OCI-LY7 (cell line): ENCODE measurements around the gene SCO1.

ENCODE experiments used
- EZH2phosphoT487 ChIP-seq: fragments of 200-600 bp; sonication (generic); IDR thresholded peaks from 2 replicates; pipeline ENCODE4 v1.6.1; 2018; ENCODE audit warnings: low read depth, borderline replicate concordance, mild to moderate bottlenecking, mixed run types, antibody characterized with exemption, low read length, moderate library complexity, mixed read lengths
- TF ChIP-seq, protein P1 (sequence below): fragments of 200-600 bp; sonication (generic); conservative IDR thresholded peaks from 2 replicates; pipeline ENCODE4 v1.5.1; 2014; ENCODE audit warnings: mild to moderate bottlenecking, antibody characterized with exemption, low read length, moderate library complexity, mixed read lengths

DNA sequence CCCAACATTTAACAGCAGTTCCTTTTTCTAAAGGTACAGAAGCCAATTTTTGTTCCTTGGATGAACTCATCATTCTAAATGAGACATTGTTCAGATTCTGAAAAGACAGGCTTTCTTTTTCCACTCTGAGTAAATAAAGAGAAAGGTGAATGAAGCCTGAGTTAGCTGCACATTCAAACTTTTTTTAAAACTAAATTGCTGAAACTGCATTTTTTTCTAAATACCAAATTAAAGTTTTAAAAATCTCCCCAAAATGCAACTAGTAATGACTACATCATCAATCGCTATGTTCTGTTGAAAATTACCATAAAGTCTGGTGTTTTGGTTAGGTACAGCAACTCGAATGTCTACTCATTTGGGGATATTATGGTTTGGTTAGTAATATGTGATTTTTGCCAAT is 9.8 kb downstream of the SCO1 start:
- TF ChIP-seq, protein P1, sequence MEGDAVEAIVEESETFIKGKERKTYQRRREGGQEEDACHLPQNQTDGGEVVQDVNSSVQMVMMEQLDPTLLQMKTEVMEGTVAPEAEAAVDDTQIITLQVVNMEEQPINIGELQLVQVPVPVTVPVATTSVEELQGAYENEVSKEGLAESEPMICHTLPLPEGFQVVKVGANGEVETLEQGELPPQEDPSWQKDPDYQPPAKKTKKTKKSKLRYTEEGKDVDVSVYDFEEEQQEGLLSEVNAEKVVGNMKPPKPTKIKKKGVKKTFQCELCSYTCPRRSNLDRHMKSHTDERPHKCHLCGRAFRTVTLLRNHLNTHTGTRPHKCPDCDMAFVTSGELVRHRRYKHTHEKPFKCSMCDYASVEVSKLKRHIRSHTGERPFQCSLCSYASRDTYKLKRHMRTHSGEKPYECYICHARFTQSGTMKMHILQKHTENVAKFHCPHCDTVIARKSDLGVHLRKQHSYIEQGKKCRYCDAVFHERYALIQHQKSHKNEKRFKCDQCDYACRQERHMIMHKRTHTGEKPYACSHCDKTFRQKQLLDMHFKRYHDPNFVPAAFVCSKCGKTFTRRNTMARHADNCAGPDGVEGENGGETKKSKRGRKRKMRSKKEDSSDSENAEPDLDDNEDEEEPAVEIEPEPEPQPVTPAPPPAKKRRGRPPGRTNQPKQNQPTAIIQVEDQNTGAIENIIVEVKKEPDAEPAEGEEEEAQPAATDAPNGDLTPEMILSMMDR: no peak
- no peak for TF ChIP-seq EZH2phosphoT487
